Measurements from ENCODE around the gene MAVS. TPM values are rescaled to one million over a fixed set of nuclear protein-coding genes. Genes with fewer than 3 reads are reported as not detected.

The MAVS gene
- total RNA-seq, 1 experiment from 2014 or later: 38.7 TPM

- BruUV-seq (replicated peaks): no TSS peak
- H4K20me1 ChIP-seq (ENCODE audit: low read length): peaks cover 84% of the 10 kb centered on the region
- intact Hi-C loops (cut with micrococcal nuclease): no loop called here
- no peak overlapping the region for H2AFZ ChIP-seq (ENCODE audit: low read length)
- TF ChIP-seq EZH2 (IDR thresholded peaks at IDR 0.05; ENCODE audit: low read length, unreplicated experiment) (no peak), EZH2phosphoT487 (IDR thresholded peaks at IDR 0.05; ENCODE audit: borderline replicate concordance, low read length) (no peak)
- TF ChIP-seq, protein P1, sequence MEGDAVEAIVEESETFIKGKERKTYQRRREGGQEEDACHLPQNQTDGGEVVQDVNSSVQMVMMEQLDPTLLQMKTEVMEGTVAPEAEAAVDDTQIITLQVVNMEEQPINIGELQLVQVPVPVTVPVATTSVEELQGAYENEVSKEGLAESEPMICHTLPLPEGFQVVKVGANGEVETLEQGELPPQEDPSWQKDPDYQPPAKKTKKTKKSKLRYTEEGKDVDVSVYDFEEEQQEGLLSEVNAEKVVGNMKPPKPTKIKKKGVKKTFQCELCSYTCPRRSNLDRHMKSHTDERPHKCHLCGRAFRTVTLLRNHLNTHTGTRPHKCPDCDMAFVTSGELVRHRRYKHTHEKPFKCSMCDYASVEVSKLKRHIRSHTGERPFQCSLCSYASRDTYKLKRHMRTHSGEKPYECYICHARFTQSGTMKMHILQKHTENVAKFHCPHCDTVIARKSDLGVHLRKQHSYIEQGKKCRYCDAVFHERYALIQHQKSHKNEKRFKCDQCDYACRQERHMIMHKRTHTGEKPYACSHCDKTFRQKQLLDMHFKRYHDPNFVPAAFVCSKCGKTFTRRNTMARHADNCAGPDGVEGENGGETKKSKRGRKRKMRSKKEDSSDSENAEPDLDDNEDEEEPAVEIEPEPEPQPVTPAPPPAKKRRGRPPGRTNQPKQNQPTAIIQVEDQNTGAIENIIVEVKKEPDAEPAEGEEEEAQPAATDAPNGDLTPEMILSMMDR (conservative IDR thresholded peaks at IDR 0.05; ENCODE audit: low read depth, low read length): no peak
- H3K27ac ChIP-seq (ENCODE audit: low read length): no peak overlapping the region
- ATAC-seq (peak; percentile 65), DNase-seq (peak; percentile 28)
- H3K27me3 ChIP-seq (ENCODE audit: low read length): no peaks in the 10 kb centered on the region
- H3K9ac ChIP-seq (ENCODE audit: low read length): no peak overlapping the region
- H3K9me2 ChIP-seq (replicated peaks; ENCODE audit: low read length): no peaks in the 10 kb centered on the region
- H3K4me1 ChIP-seq (ENCODE audit: insufficient read depth, low read length): peaks cover 20% of the 10 kb centered on the region
- peaks cover 19% of the 10 kb centered on the region for H3K36me3 ChIP-seq (ENCODE audit: low read depth, low read length)
- no peaks in the 10 kb centered on the region for H3K9me3 ChIP-seq (ENCODE audit: low read length)
- H3K79me2 ChIP-seq (ENCODE audit: low read length): peaks cover 100% of the 10 kb centered on the region
- peaks cover 4% of the 10 kb centered on the region for H3F3A ChIP-seq (ENCODE audit: low read length, unreplicated experiment)
- ChIA-PET POLR2A (ENCODE audit: unreplicated experiment) (no interaction called here), CTCF (no interaction called here)
- no peak overlapping the region for H3K4me2 ChIP-seq (ENCODE audit: low read length)
- no peak overlapping the region for H3K4me3 ChIP-seq (ENCODE audit: low read length)
Observed at GRCh38 chr20:3900187-3900604, 53.6 kb downstream of the MAVS start.

DNA sequence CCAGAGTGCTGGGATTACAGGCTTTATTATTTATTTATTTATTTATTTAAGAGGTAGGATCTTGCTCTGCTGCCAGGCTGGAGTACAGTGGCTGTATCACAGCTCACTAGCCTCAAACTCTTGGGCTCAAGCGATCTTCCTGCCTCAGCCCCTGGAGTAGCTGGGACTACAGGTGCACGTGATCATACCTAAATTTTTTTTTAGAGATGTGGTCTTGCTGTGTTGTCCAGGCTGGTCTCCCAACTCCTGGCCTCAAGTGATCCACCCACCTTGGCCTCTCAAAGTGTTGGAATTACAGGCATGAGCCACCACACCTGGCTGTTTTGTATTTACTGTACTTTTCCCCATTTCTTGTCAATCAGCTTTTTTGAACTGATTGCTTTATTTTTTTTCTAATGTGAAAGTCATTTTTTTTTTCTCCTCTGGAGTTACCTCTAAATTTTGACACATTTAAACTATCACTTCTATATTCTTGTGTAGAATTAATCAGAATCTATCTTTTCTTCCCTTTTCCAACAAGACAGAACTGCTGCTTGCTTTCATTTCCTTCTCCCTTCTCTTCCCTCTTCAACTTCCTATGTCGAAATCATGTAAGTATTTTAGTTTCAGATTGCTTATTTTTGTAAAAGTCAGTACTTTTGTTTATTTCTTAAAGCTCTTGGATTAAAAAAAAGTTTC, 54.5 kb downstream of the MAVS start:
- Histone ChIP-seq H3K9me2 (replicated peaks; ENCODE audit: low read length) (no peaks in the 10 kb centered on the region), H3K27ac (ENCODE audit: low read length) (no peak overlapping the region), H3K4me1 (ENCODE audit: insufficient read depth, low read length) (peaks cover 20% of the 10 kb centered on the region), H3K4me2 (ENCODE audit: low read length) (no peak overlapping the region), H2AFZ (ENCODE audit: low read length) (no peak overlapping the region), H3K79me2 (ENCODE audit: low read length) (peaks cover 100% of the 10 kb centered on the region), H3K4me3 (ENCODE audit: low read length) (no peak overlapping the region), H3K36me3 (ENCODE audit: low read depth, low read length) (peaks cover 13% of the 10 kb centered on the region), H3K9ac (ENCODE audit: low read length) (no peak overlapping the region), H4K20me1 (ENCODE audit: low read length) (peaks cover 80% of the 10 kb centered on the region), H3K27me3 (ENCODE audit: low read length) (no peaks in the 10 kb centered on the region), H3K9me3 (ENCODE audit: low read length) (no peaks in the 10 kb centered on the region), H3F3A (ENCODE audit: low read length, unreplicated experiment) (peaks cover 4% of the 10 kb centered on the region)
- TF ChIP-seq, protein P1 (conservative IDR thresholded peaks at IDR 0.05; ENCODE audit: low read depth, low read length): no peak
- TF ChIP-seq EZH2 (IDR thresholded peaks at IDR 0.05; ENCODE audit: low read length, unreplicated experiment): no peak
- DNase-seq: no peak
- no peak for ATAC-seq
- intact Hi-C loops (cut with micrococcal nuclease): no loop called here
- ChIA-PET POLR2A (ENCODE audit: unreplicated experiment) (no interaction called here), CTCF (no interaction called here)
- BruUV-seq (replicated peaks): no TSS peak

DNA sequence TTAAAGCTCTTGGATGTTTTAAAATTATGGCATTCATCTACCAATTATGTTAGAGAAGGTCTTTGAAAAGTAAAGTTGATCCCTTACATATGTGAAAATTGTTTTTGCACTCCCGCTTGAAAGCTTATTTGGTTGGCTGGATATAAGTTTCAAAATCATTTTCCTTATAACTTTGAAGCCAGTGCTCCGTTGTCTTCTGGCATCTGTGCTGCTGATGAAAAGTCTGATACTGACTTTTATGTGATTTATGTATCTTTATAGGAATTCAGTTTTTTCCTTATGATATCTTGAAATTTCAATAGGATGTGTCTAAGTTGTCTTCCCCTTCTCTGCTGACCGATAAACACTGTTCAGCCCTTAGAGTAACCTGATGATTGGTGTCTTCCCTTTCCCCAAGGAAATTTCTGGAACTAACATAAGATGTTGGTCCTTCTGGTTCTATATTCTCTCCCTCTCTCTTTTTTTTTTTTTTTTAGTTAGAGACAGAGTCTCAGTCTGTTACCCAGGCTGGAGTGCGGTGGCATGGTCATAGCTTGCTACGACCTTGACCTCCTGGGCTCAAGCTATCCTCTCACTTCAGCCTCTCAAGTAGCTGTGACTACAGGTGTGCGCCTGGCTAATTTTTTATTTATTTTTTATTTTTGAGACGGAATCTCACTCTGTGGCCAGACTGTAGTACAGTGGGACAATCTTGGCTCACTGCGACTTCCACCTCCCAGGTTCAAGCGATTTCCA, 55.2 kb downstream of the MAVS start:
- H3K79me2 ChIP-seq (ENCODE audit: low read length): peaks cover 100% of the 10 kb centered on the region
- ChIA-PET CTCF (no interaction called here), POLR2A (ENCODE audit: unreplicated experiment) (no interaction called here)
- TF ChIP-seq EZH2 (IDR thresholded peaks at IDR 0.05; ENCODE audit: low read length, unreplicated experiment) (no peak), EZH2phosphoT487 (IDR thresholded peaks at IDR 0.05; ENCODE audit: borderline replicate concordance, low read length) (no peak)
- TF ChIP-seq, protein P1 (conservative IDR thresholded peaks at IDR 0.05; ENCODE audit: low read depth, low read length): no peak
- H3K27me3 ChIP-seq (ENCODE audit: low read length): no peaks in the 10 kb centered on the region
- peaks cover 4% of the 10 kb centered on the region for H3F3A ChIP-seq (ENCODE audit: low read length, unreplicated experiment)
- no peaks in the 10 kb centered on the region for H3K9me2 ChIP-seq (replicated peaks; ENCODE audit: low read length)
- H2AFZ ChIP-seq (ENCODE audit: low read length): no peak overlapping the region
- H3K4me3 ChIP-seq (ENCODE audit: low read length): no peak overlapping the region
- no TSS peak for BruUV-seq (replicated peaks)
- intact Hi-C loops (cut with micrococcal nuclease): no loop called here
- H4K20me1 ChIP-seq (ENCODE audit: low read length): peaks cover 75% of the 10 kb centered on the region
- ATAC-seq (no peak), DNase-seq (no peak)
- H3K9ac ChIP-seq (ENCODE audit: low read length): no peak overlapping the region
- H3K36me3 ChIP-seq (ENCODE audit: low read depth, low read length): peaks cover 6% of the 10 kb centered on the region
- H3K27ac ChIP-seq (ENCODE audit: low read length): no peak overlapping the region
- peaks cover 20% of the 10 kb centered on the region for H3K4me1 ChIP-seq (ENCODE audit: insufficient read depth, low read length)
- no peak overlapping the region for H3K4me2 ChIP-seq (ENCODE audit: low read length)
- no peaks in the 10 kb centered on the region for H3K9me3 ChIP-seq (ENCODE audit: low read length)
